Astrocyte of the cerebellum (primary cell): ENCODE measurements around the gene S100A10.

Source experiments
- DNase-seq: peaks from one replicate; pipeline ENCODE4 v3.0.0-alpha.2; 2011; ENCODE audit warnings: low read depth
- H3K4me3 ChIP-seq: 2 replicates; pipeline ENCODE4 v1.5.1; 2011; ENCODE audit warnings: mild to moderate bottlenecking, low read depth, low read length, moderate library complexity
- in situ Hi-C: cut with HindIII; loops from 2 replicates; pipeline ENCODE4 v1.10.0; 2017; ENCODE audit warnings: low sequenced_read_pairs
- TF ChIP-seq, protein P1 (sequence below): IDR thresholded peaks from 2 replicates; pipeline ENCODE4 v1.5.1; 2012; ENCODE audit warnings: low read length, low read depth, moderate library complexity, mild to moderate bottlenecking; ENCODE audit errors: missing control alignments

The S100A10 gene

GRCh38 chr1:152014943-152015342 is 21.3 kb upstream of the S100A10 start:
- DNase-seq, result no peak
- in situ Hi-C loops, result no loop called here
- TF ChIP-seq, protein P1, sequence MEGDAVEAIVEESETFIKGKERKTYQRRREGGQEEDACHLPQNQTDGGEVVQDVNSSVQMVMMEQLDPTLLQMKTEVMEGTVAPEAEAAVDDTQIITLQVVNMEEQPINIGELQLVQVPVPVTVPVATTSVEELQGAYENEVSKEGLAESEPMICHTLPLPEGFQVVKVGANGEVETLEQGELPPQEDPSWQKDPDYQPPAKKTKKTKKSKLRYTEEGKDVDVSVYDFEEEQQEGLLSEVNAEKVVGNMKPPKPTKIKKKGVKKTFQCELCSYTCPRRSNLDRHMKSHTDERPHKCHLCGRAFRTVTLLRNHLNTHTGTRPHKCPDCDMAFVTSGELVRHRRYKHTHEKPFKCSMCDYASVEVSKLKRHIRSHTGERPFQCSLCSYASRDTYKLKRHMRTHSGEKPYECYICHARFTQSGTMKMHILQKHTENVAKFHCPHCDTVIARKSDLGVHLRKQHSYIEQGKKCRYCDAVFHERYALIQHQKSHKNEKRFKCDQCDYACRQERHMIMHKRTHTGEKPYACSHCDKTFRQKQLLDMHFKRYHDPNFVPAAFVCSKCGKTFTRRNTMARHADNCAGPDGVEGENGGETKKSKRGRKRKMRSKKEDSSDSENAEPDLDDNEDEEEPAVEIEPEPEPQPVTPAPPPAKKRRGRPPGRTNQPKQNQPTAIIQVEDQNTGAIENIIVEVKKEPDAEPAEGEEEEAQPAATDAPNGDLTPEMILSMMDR, result no peak
- no peak overlapping the region for H3K4me3 ChIP-seq

- TF ChIP-seq, protein P1, result peak; percentile 81
- no peak overlapping the region for H3K4me3 ChIP-seq
- DNase-seq, result no peak
- in situ Hi-C loops, result no loop called here
Measured at GRCh38 chr1:152013664-152014237, 20.1 kb upstream of the S100A10 start.

DNA sequence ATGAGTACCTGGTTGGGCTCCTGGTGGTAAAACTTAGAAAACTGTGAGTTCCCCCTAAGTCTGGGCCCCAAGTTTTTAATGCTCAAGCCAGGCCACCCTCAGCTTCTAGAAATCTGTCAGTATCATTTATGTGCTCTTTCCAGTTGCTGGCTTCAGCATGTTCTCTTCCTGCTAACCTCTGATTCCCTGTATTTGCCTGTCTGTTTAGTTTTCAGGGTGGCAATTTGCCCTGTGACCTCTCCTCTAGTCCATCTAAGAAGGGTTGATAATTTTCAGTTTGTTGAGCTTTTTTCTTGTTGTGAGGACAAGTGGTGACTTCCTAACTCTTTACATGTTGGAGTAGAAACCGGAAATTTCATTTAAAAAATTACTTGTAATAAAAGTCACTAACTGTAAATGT is 16.0 kb upstream of the S100A10 start:
- TF ChIP-seq, protein P1, result no peak
- in situ Hi-C loops, result no loop called here
- H3K4me3 ChIP-seq, result no peak overlapping the region
- no peak for DNase-seq

DNA sequence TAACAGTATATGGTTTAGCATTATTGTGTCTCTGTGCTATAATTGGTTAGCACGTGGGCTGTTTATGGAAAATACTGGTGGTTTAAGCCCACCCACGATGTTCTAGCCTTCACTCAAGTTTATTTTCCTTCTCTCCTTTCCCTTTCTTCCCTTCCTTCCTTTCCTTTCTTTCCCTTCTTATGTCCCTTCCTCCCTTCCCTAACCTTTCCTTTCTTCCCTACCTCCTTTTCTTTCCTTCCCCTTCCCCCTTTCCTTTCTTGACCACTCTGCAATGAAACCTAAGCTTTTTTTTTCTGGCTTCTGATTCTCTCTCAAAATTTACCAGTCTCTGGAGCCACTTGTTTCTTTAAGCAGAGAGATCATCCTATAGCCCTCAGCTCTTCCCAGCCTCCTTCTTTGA is 13.4 kb upstream of the S100A10 start:
- TF ChIP-seq, protein P1, result no peak
- no peak for DNase-seq
- H3K4me3 ChIP-seq, result no peak overlapping the region
- in situ Hi-C loops, result no loop called here

DNA sequence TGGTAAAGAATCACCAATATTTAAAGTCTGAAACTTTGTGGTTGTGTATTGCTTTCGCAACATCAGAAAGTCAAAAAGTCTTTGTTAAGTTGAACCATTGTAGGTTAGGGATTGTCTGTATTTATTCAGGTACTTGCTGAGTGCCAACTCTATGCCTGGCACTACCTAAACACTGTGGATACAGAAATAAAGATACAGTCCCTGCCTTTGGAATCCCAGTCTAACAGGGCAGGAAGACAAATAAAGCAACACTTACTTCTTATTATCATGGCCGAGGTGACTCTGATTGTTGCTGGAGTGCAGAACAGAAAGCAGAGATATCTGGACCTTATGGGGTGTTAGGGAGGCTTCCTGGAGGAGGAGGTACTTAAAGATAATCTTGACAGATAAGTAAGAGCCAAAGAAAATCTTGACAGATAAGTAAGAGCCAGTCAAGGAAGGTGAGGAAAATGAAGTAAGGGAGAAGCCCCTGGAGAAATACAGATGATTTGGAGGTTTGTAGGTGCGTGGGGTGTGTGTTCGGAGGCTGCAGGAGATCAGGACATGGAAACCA is 11.8 kb upstream of the S100A10 start:
- DNase-seq, result no peak
- H3K4me3 ChIP-seq, result no peak overlapping the region
- TF ChIP-seq, protein P1, result no peak
- in situ Hi-C loops, result no loop called here

DNA sequence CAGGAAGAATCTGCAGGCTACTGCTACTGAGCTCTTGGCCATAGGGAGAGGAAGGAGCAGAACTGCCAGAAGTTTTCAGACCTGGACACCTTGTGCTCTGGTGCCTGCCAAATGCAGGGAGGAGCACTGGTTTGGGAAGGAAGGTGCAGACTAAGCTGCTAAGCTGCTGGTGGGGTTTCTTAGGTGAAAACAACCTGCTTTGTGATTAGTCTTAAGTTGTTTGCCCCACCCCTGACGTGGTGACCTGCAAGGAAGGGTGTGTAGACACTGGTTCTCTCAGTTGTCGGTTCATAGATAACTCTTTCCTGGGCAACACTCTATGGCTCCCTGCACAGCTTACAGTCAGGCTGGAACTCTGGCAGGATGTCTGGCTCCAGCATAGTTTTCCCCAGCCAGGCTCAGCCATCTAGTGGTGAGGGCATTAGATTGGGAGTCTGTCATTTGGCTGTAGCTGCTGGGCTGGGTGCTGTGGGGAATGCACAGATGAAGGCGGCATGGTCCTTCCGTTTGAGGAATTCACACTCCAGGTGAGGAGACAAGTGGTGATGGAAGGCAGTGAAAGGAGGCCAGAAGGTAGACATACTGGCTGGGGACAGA is 10.3 kb upstream of the S100A10 start:
- in situ Hi-C loops, result loop anchor here (5.0 kb wide), 1 partner anchor 87 kb away; no protein-coding TSS in a partner anchor
- H3K4me3 ChIP-seq, result no peak overlapping the region
- DNase-seq, result no peak
- TF ChIP-seq, protein P1, result no peak
